GM12801 (cell line): ENCODE data around the gene COL15A1.

Source experiments
- TF ChIP-seq, protein P1 (sequence below): IDR thresholded peaks from one replicate; pipeline ENCODE4 v1.5.1; 2011; ENCODE audit warnings: control low read depth; ENCODE audit not compliant: insufficient read length; ENCODE audit errors: extremely low read depth

Gene COL15A1

GRCh38 chr9:98995059-98995671 is 51.5 kb downstream of the COL15A1 start:
- TF ChIP-seq, protein P1, sequence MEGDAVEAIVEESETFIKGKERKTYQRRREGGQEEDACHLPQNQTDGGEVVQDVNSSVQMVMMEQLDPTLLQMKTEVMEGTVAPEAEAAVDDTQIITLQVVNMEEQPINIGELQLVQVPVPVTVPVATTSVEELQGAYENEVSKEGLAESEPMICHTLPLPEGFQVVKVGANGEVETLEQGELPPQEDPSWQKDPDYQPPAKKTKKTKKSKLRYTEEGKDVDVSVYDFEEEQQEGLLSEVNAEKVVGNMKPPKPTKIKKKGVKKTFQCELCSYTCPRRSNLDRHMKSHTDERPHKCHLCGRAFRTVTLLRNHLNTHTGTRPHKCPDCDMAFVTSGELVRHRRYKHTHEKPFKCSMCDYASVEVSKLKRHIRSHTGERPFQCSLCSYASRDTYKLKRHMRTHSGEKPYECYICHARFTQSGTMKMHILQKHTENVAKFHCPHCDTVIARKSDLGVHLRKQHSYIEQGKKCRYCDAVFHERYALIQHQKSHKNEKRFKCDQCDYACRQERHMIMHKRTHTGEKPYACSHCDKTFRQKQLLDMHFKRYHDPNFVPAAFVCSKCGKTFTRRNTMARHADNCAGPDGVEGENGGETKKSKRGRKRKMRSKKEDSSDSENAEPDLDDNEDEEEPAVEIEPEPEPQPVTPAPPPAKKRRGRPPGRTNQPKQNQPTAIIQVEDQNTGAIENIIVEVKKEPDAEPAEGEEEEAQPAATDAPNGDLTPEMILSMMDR, result no peak

DNA sequence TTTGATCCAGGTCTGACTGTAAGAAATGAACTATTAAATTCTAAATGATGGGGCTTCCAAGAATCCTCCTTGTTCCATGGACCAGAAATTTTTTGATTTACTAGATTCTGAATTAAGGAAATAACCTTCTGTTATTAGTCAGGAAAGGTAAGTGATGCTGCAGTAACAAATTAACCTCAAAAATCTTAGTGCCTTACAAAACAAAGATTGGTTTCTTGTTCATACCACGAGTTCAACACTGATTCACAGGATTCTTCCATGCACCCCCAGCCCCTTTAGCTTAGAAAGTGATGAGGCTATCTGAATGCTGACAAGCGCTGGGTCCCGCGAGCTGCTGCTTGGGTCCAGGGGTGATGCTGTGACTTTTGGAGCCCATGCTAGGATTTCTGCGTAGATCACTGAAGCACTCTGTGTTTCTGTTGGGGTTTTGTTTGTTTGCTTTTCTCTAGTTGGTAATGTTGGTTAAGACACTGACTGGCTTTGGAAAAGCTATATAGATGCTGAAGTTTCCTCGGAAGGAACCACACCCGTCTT is 52.3 kb downstream of the COL15A1 start:
- TF ChIP-seq, protein P1, result no peak

- TF ChIP-seq, protein P1, result no peak
These were observed 53.9 kb downstream of the COL15A1 start for GRCh38 chr9:98997604-98998003.

- TF ChIP-seq, protein P1, result no peak
These were observed 54.9 kb downstream of the COL15A1 start for GRCh38 chr9:98998441-98999151.

DNA sequence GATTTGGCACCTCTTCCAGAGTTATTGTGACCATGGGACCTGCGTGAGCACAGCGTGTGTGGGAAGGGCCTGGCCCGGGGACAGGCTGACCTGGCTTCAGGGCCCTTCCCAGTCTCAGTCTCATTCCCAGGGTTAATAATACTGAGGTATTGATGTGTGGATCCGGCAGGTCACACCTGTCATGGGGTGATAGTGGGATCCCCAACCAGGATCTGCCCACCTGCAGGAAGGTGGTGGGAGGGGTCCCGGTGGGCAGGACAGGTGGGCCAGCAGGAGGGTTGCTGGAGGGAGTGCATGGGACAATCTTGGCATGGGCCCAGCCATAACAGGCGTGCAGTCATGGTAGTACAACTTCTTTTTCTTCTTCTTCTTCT is 55.4 kb downstream of the COL15A1 start:
- TF ChIP-seq, protein P1, result no peak

DNA sequence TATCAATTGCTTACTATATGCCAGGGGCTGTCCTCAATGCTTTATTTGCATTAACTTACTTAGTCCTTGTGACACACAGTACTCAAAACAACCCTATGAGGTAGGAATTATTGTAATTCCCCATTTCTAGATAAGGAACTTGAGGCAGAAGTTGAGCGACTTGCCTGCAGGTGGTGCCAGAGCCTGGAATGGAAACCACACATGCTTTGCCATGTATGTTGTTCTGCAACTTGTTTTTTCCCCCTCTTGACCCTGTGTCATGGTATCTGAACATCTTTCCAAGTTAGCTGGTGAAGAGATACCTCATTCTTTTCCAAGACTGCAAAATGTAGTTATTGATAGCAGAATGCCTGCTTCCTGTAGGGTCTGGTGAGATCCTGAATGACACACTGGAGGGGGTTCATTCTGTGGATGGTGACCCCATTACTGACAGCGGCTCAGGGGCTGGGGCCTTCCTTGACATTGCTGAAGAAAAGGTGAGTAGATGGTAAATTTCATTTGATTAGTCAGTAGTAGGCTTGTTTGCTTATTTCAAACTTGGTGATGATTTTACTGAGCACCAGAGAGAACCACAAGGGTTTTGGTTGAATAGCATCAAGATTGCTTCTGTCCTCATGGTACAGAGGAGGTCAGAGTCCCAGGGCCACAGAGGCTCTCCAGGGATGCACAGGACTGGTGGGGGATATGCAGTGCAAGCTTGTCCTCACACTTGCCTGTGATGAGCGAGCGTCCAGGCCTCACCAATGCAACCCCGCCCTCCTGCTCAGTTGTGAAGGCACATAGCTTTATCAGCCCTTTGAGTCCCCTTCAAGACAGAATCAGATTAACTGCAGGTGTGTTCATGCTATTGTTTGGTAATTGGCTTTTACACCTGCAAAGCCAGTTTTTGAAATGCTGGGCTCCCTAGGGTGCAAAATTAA is 57.0 kb downstream of the COL15A1 start:
- TF ChIP-seq, protein P1, result peak; percentile 32

DNA sequence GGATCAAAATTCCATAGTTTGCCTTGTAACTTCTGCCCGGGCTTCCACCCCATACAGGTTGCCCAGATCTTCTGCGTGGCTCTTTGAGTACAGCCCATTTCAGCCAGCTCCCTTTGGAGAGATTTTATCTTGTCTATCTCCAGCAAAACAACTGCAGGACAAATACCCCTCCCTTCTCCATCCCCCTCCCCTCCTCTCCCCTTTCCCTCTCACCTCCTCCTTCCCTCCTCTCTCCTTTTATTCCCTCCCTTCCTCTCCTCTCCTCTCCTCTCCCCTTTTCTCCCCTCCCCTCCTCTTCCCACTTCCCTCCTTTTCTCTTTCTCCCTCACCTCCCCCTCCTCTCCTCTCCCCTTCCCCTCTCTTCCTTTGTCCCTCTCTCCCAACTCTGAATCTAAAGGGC is 58.2 kb downstream of the COL15A1 start:
- TF ChIP-seq, protein P1, result no peak
